Activated T-cell treated with anti-CD3 and anti-CD28 coated beads, Interleukin-2, amount 50 U/mL, for 4 hours (primary cell): ENCODE results near the gene RNPEP. TPM values are rescaled to one million over a fixed set of nuclear protein-coding genes. Genes with fewer than 3 reads are reported as not detected.

Experiments used
- ATAC-seq, 2 donors: fragments of 200-7000 bp; cut with Tn5 transposase; one replicate each; pipeline ENCODE4 v1.10.0; 2021
- DNase-seq: peaks from one replicate; pipeline ENCODE4 v3.0.0-alpha.2; 2020
- H3K27me3 Mint-ChIP-seq: one replicate; pipeline ENCODE4 v1.8.0; 2021; ENCODE audit warnings: low read depth, mixed read lengths
- H3K36me3 Mint-ChIP-seq: one replicate; pipeline ENCODE4 v1.8.0; 2022; ENCODE audit warnings: mixed read lengths; ENCODE audit not compliant: insufficient read depth
- H3K4me1 Mint-ChIP-seq: one replicate; pipeline ENCODE4 v1.8.0; 2021; ENCODE audit warnings: low read depth, mixed read lengths
- H3K4me3 Mint-ChIP-seq: one replicate; pipeline ENCODE4 v1.8.0; 2021; ENCODE audit warnings: mild to moderate bottlenecking, moderate library complexity, mixed read lengths
- H3K9me3 Mint-ChIP-seq: one replicate; pipeline ENCODE4 v1.8.0; 2021; ENCODE audit warnings: mixed read lengths
- total RNA-seq, 3 donors: library from RNA; stranded (reverse); gene quantifications; one replicate each; pipeline ENCODE4 v1.2.1, GENCODE V29; 2021

The RNPEP gene
- total RNA-seq, 3 donors from 2014 or later, result 14.3 to 20.2 (median 17.5) TPM

DNA sequence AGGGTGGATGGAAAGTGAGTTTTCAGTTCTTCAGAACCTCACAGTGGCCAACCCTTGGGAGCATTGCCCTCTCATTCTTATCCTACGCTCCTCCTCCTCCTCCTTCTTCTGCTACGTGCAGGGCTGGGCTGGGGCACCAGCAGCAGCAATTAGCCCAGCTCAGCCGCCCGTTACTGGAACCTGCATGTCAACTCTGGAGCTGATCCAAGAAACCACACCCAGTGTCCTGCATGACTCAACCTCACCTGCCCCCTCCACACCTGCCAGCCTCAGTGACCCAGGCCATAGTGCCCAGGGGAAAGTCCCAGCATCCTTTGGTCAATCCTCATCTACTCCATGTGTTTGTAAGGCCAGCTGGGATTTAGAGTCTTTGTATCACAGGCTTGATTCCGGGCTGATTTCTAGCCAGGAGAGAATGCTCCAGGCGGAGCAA lies 40.6 kb downstream of the RNPEP start:
- Mint-ChIP-seq H3K9me3 (no peaks in the 10 kb centered on the region), H3K4me1 (no peaks in the 10 kb centered on the region), H3K27me3 (peaks cover 5% of the 10 kb centered on the region), H3K4me3 (no peak overlapping the region), H3K36me3 (no peaks in the 10 kb centered on the region)
- ATAC-seq (no peak), DNase-seq (no peak)

DNA sequence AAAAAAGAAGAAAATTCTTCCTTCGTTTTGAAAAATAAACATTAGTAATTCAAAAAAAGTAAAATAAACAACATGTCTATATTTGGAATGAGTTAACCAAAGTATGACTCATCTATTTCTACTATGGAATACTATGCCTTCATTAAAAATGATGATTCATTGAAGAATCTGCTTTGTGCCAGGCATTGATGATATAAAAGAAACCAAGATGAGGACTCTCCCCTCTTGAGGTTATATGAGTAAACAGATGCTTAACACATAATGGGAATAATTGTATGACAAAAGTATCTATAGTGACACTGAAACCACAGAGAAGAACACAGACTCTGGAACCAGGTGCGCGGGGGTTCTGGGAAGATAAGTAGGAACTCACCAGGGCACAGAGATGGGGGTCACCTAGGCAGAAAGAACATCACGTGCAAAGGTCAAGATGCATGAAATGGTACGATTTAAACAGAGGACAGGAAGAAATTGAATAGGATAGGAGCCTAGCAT lies 46.8 kb downstream of the RNPEP start:
- Mint-ChIP-seq H3K4me1 (peaks cover 2% of the 10 kb centered on the region), H3K4me3 (no peak overlapping the region), H3K36me3 (no peaks in the 10 kb centered on the region), H3K9me3 (no peaks in the 10 kb centered on the region), H3K27me3 (peaks cover 4% of the 10 kb centered on the region)
- no peak for DNase-seq
- ATAC-seq, result peak; percentile 27 to 58

DNA sequence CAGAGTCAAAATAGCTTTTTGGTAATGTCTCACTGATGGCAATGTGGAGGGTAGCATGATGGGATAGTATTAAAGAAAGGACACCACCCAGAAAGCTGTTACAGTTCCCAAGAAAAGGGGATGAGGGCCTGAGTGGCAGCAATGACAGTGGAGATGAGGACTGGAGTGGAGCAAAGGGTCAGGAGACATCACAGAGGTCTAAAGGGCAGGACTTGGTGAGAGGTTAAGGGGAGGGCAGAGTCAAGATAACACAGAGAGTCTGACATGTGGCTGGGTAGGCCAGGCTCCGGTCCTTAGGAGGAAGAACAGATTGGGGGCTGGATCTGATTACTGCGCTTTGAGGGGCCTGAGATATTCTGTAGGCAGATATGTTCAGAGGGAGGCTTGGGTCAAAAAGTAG lies 47.3 kb downstream of the RNPEP start:
- Mint-ChIP-seq H3K4me1 (peaks cover 2% of the 10 kb centered on the region), H3K9me3 (no peaks in the 10 kb centered on the region), H3K4me3 (no peak overlapping the region), H3K27me3 (peaks cover 4% of the 10 kb centered on the region), H3K36me3 (no peaks in the 10 kb centered on the region)
- ATAC-seq, result no peak
- DNase-seq, result no peak

DNA sequence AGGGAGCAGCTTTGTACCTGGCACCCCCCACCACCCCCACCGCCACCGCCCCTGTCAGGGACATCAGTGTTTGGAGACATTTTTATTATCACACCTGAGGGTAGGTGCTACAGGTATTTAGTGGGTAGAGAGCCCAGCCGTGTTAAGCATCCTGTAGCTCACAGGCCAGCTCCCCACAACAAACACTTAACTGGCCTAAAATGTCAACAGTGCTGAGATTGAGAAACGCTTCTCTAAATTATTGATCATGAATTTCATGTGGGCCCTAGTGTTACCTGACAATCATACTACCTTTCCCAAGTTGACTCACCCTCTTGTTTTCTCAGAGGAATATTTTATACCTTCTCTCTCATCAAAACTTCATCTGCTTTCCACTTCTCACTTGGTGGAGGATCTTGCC lies 49.3 kb downstream of the RNPEP start:
- H3K4me1 Mint-ChIP-seq, result peaks cover 2% of the 10 kb centered on the region
- H3K27me3 Mint-ChIP-seq, result peaks cover 4% of the 10 kb centered on the region
- no peaks in the 10 kb centered on the region for H3K9me3 Mint-ChIP-seq
- DNase-seq (no peak), ATAC-seq (no peak)
- no peaks in the 10 kb centered on the region for H3K36me3 Mint-ChIP-seq
- H3K4me3 Mint-ChIP-seq, result no peak overlapping the region

- H3K4me3 Mint-ChIP-seq, result no peak overlapping the region
- peaks cover 4% of the 10 kb centered on the region for H3K27me3 Mint-ChIP-seq
- ATAC-seq (no peak), DNase-seq (no peak)
- no peaks in the 10 kb centered on the region for H3K9me3 Mint-ChIP-seq
- H3K36me3 Mint-ChIP-seq, result no peaks in the 10 kb centered on the region
- H3K4me1 Mint-ChIP-seq, result peaks cover 2% of the 10 kb centered on the region
Observed at GRCh38 chr1:202034149-202034682, 51.8 kb downstream of the RNPEP start.

- no peak for DNase-seq
- no peak overlapping the region for H3K4me3 Mint-ChIP-seq
- peaks cover 4% of the 10 kb centered on the region for H3K27me3 Mint-ChIP-seq
- no peaks in the 10 kb centered on the region for H3K4me1 Mint-ChIP-seq
- ATAC-seq, result no peak
- H3K36me3 Mint-ChIP-seq, result no peaks in the 10 kb centered on the region
- no peaks in the 10 kb centered on the region for H3K9me3 Mint-ChIP-seq
Observed at GRCh38 chr1:202034683-202035462, 52.4 kb downstream of the RNPEP start.

- no peaks in the 10 kb centered on the region for H3K36me3 Mint-ChIP-seq
- no peaks in the 10 kb centered on the region for H3K9me3 Mint-ChIP-seq
- peaks cover 4% of the 10 kb centered on the region for H3K27me3 Mint-ChIP-seq
- ATAC-seq (no peak), DNase-seq (no peak)
- H3K4me1 Mint-ChIP-seq, result no peaks in the 10 kb centered on the region
- H3K4me3 Mint-ChIP-seq, result no peak overlapping the region
Observed at GRCh38 chr1:202036595-202037387, 54.3 kb downstream of the RNPEP start.

- Mint-ChIP-seq H3K27me3 (peaks cover 4% of the 10 kb centered on the region), H3K36me3 (no peaks in the 10 kb centered on the region), H3K4me3 (no peak overlapping the region), H3K9me3 (no peaks in the 10 kb centered on the region), H3K4me1 (no peaks in the 10 kb centered on the region)
- no peak for DNase-seq
- no peak for ATAC-seq
Observed at GRCh38 chr1:202037706-202038296, 55.4 kb downstream of the RNPEP start.

GRCh38 chr1:202038688-202039346 lies 56.4 kb downstream of the RNPEP start:
- Mint-ChIP-seq H3K4me1 (no peaks in the 10 kb centered on the region), H3K36me3 (no peaks in the 10 kb centered on the region), H3K4me3 (no peak overlapping the region), H3K9me3 (no peaks in the 10 kb centered on the region), H3K27me3 (peaks cover 4% of the 10 kb centered on the region)
- ATAC-seq (no peak), DNase-seq (no peak)

- ATAC-seq, result no peak
- H3K27me3 Mint-ChIP-seq, result peaks cover 8% of the 10 kb centered on the region
- no peak for DNase-seq
- H3K4me1 Mint-ChIP-seq, result no peaks in the 10 kb centered on the region
- H3K9me3 Mint-ChIP-seq, result no peaks in the 10 kb centered on the region
- no peaks in the 10 kb centered on the region for H3K36me3 Mint-ChIP-seq
- H3K4me3 Mint-ChIP-seq, result no peak overlapping the region
Observed at GRCh38 chr1:202045705-202046104, 63.3 kb downstream of the RNPEP start.

- DNase-seq (no peak), ATAC-seq (no peak)
- no peaks in the 10 kb centered on the region for H3K9me3 Mint-ChIP-seq
- H3K36me3 Mint-ChIP-seq, result no peaks in the 10 kb centered on the region
- no peak overlapping the region for H3K4me3 Mint-ChIP-seq
- peaks cover 8% of the 10 kb centered on the region for H3K27me3 Mint-ChIP-seq
- no peaks in the 10 kb centered on the region for H3K4me1 Mint-ChIP-seq
Observed at GRCh38 chr1:202046227-202046626, 63.8 kb downstream of the RNPEP start.

DNA sequence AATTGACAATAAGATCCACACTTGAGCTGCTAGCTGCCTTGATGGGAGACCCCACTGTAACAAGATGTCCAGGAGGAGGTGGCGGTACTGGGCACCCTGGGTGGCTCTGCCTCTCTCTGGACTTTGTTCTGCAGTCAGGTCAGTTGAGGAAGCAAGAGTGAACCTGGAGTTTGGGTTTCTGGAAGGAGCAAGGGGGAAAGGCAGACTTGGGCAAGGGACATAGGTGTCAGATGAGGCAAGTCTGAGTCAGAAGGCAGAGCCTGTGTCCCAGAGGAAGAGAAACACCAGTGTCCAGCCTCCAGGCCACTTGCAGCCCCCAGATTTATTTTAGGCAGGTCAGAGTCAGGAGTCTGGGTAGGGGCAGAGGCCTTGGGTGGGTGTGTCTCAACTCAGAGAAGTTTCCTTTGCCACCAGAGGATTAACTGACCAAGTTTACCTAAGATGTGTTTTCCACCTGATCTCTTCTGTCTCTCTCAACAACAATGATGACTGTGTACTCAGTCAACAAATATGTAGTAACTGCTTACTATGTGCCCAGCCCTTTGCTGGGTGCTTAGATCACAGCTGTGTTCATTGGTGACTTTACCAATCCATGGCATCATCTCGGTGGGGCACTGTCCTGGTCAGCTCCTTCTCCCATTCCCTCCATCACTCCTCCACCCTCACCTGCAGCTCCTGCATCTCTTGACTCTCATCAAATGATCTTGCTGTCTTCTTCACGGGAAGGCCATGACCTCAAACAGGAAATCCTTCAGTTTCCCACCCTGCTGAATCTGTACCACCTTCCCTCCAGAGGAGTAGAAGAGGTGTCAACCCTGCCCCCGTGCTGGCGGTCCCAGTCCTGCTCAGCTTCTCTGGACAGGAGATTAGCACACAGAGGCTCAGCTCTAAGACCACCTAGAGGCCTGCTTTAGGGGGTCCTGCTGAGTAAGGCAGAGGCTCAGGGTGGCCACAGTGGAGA lies 64.6 kb downstream of the RNPEP start:
- peaks cover 8% of the 10 kb centered on the region for H3K27me3 Mint-ChIP-seq
- DNase-seq (no peak), ATAC-seq (no peak)
- H3K36me3 Mint-ChIP-seq, result no peaks in the 10 kb centered on the region
- no peak overlapping the region for H3K4me3 Mint-ChIP-seq
- no peaks in the 10 kb centered on the region for H3K4me1 Mint-ChIP-seq
- H3K9me3 Mint-ChIP-seq, result no peaks in the 10 kb centered on the region

- H3K4me3 Mint-ChIP-seq, result no peak overlapping the region
- no peak for ATAC-seq
- H3K27me3 Mint-ChIP-seq, result peaks cover 8% of the 10 kb centered on the region
- no peaks in the 10 kb centered on the region for H3K9me3 Mint-ChIP-seq
- H3K4me1 Mint-ChIP-seq, result no peaks in the 10 kb centered on the region
- no peak for DNase-seq
- H3K36me3 Mint-ChIP-seq, result no peaks in the 10 kb centered on the region
Observed at GRCh38 chr1:202047977-202048376, 65.5 kb downstream of the RNPEP start.
